Mucosa of rectum (tissue), 2 donors: ENCODE measurements around the gene RRAS.
"Not testable (repeated sequence)": the region's sequence is repeated elsewhere in the genome, so short reads cannot be mapped to it uniquely, and the experiment has no call there.

Source experiments
- H3K27ac ChIP-seq, 2 donors: one replicate each; pipeline ENCODE4 v1.7.0; 2013; ENCODE audit warnings: inconsistent platforms in 2 of 2, low read depth in 2 of 2, low read length in 2 of 2
- H3K27me3 ChIP-seq, 2 donors: one replicate each; pipeline ENCODE4 v1.7.0; 2013; ENCODE audit warnings: low read length in 2 of 2; ENCODE audit not compliant: control insufficient read depth in 2 of 2, insufficient read depth in 2 of 2
- H3K36me3 ChIP-seq, 2 donors: one replicate each; pipeline ENCODE4 v1.7.0; 2013; ENCODE audit warnings: low read length in 2 of 2; ENCODE audit not compliant: control insufficient read depth in 2 of 2, insufficient read depth in 2 of 2
- H3K4me1 ChIP-seq, 2 donors: one replicate each; pipeline ENCODE4 v1.7.0; 2013; ENCODE audit warnings: low read length in 2 of 2, mild to moderate bottlenecking in 1 of 2; ENCODE audit not compliant: control insufficient read depth in 2 of 2, insufficient read depth in 2 of 2
- H3K4me3 ChIP-seq, 2 donors: one replicate each; pipeline ENCODE4 v1.7.0; 2013; ENCODE audit warnings: low read length in 2 of 2
- H3K9ac ChIP-seq, 2 donors: one replicate each; pipeline ENCODE4 v1.7.0; 2013; ENCODE audit warnings: low read length in 2 of 2, low read depth in 1 of 2, mild to moderate bottlenecking in 1 of 2
- H3K9me3 ChIP-seq, 2 donors: one replicate each; pipeline ENCODE4 v1.7.0; 2013; ENCODE audit warnings: low read length in 2 of 2; ENCODE audit not compliant: control insufficient read depth in 2 of 2
- donor health status: healthy.
- donor health status: Normal muscosa, but diverticular disease.

RRAS gene

DNA sequence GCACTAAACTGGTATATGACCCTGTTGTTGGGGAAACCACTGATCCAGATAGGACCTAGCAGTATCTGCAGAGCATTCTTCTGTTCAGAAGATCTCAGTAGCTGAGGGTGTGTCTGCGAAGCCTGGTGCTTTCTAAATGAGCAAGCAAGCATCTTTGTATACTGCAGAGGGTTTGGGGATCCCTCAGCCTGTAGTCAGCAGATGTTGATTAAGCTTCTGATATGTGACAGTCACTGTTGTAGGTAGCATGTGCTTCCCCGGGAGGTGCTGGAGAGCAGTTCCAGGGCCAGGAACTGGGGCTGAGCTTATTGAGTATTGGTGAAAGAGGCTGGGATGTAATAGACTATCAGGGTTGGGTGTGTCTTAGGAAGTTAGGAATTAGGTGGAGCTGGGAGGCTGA lies 3.5 kb upstream of the RRAS start:
- no peaks in the 10 kb centered on the region for H3K27me3 ChIP-seq
- H3K9me3 ChIP-seq = no peaks in the 10 kb centered on the region
- H3K4me3 ChIP-seq = no peak overlapping the region
- H3K27ac ChIP-seq = no peak overlapping the region
- H3K4me1 ChIP-seq = peaks cover 30 to 31% of the 10 kb centered on the region in 2 donors
- H3K36me3 ChIP-seq = peaks cover 22 to 28% of the 10 kb centered on the region in 2 donors
- H3K9ac ChIP-seq = peak overlapping the region in 1 of 2 donors; percentile 2

DNA sequence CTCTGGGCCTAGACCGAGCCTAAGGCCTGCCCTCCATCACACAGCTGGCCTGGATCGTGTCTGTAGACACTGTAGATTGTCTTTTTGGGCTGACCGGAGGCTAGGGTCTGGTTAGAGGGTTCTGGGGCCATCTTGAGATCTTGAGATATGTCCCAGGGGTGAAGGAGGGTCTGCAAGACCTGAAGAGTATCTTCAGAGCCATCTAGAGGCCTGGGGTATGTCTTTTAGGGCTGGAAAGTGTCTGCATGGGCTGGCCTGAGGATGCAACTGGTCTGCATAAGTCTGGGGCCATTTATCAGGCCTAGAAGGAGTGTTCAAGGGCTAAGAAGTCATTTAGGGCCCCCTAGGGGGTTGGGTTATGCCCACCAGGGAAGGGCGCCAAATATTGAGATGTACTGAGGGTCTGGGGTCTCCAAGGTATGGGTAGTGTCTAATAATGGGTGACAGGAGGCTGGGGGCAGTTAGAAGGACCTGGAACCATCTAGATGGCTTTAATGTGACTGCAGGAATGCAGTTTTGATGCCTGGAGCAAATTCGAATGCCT lies 2.6 kb upstream of the RRAS start:
- no peaks in the 10 kb centered on the region for H3K9me3 ChIP-seq
- H3K27ac ChIP-seq = peak overlapping the region; percentile 90 to 99
- peak overlapping the region; percentile 87 to 98 for H3K9ac ChIP-seq
- no peaks in the 10 kb centered on the region for H3K27me3 ChIP-seq
- H3K4me1 ChIP-seq = peaks cover 33 to 38% of the 10 kb centered on the region in 2 donors
- H3K4me3 ChIP-seq = peak overlapping the region; percentile 73 to 98
- H3K36me3 ChIP-seq = peaks cover 21 to 28% of the 10 kb centered on the region in 2 donors

DNA sequence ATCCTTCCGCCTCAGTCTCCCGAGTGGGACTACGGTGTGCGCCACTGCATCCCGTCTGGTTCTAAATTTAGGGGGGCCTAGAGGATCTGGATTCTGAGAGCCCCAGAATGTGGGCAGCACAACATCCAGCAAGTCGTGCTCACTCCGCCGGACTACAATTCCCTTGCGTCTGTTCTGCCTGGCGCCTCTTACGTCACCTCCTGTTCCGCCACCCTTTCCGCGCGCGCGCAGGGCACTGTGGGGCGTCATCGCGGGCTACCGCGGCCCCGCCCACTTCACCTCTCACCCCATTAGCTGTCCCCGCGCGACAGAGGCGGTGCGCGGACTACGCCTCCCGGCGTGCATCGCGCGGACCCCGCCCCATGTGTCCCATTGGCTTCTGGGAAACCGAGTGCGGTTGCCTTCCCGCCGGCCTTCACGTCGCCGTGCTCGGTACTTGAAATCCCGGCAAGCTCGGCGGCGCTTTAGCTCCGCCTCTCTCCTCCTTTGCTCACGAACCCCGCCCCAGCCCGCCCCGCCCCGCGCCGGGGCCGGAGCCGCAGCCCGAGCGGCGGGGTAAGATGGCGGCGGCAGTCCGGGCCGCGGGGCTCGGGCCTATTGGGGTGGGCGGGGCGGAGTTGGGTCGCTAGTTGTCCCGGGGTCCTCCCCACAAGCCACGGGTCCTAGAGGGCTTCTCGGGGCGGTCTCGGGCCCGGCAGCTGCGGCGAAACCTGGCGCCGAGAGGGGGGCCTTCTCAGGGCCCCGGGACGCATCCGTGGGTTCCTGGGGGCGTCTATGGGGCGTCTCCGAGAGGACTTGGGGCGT lies 1.9 kb upstream of the RRAS start, which contains the start of gene SCAF1:
Gene SCAF1, plus strand, starts transcription at position 522 of the 804 bp plus-strand sequence. CDS start 2,818 bp downstream, outside the sequence.
- Histone ChIP-seq H3K9ac (peak within 1 kb of the TSS; percentile 94 to 99), H3K27ac (peak within 1 kb of the TSS; percentile 99 to 100), H3K9me3 (no peaks in the 10 kb centered on the region), H3K4me1 (peaks cover 33 to 38% of the 10 kb centered on the region in 2 donors), H3K36me3 (peaks cover 14 to 21% of the 10 kb centered on the region in 2 donors), H3K27me3 (no peaks in the 10 kb centered on the region), H3K4me3 (peak within 1 kb of the TSS; percentile 74 to 98)

DNA sequence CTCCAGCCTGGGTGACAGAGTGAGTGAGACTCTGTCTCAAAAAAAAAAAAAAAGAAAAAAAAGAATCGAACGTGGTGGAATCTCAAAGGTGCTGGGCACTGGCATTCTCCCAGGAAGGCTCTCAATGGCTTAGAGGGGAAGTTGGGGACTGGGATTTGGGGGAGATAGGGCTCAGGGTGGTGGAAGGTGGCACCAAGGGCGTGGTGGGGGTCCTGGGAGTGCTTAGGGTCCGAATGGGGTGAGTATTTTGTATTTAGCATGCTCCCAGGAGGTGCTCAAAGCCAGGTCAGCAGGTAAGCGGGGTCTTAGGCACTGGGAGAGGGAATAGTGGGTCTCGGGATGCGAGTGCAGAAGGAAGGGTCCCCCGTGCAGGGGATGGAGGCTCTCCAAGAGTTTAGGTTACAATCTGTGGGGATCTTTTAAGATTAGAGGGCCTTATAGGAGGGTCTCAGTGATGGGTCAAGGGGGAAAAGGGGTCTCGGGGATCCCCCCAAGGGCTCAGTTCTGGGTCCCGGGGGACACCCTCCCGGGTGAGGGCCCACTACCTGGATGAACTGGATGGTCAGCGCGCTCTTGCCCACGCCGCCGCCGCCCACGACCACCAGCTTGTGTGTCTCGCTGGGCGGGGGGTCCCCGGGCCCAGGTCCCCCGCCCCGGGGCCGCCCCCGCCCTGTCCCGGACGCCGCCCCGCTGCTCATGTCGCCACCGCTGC lies 386 bp downstream of the RRAS start:
- peaks cover 33 to 39% of the 10 kb centered on the region in 2 donors for H3K4me1 ChIP-seq
- H3K36me3 ChIP-seq = peaks cover 0 to 6% of the 10 kb centered on the region in 2 donors
- H3K27me3 ChIP-seq = no peaks in the 10 kb centered on the region
- H3K27ac ChIP-seq = peak overlapping the region; percentile 88 to 100
- H3K4me3 ChIP-seq = peak overlapping the region; percentile 57 to 84
- H3K9ac ChIP-seq = peak overlapping the region; percentile 84 to 94
- no peaks in the 10 kb centered on the region for H3K9me3 ChIP-seq

DNA sequence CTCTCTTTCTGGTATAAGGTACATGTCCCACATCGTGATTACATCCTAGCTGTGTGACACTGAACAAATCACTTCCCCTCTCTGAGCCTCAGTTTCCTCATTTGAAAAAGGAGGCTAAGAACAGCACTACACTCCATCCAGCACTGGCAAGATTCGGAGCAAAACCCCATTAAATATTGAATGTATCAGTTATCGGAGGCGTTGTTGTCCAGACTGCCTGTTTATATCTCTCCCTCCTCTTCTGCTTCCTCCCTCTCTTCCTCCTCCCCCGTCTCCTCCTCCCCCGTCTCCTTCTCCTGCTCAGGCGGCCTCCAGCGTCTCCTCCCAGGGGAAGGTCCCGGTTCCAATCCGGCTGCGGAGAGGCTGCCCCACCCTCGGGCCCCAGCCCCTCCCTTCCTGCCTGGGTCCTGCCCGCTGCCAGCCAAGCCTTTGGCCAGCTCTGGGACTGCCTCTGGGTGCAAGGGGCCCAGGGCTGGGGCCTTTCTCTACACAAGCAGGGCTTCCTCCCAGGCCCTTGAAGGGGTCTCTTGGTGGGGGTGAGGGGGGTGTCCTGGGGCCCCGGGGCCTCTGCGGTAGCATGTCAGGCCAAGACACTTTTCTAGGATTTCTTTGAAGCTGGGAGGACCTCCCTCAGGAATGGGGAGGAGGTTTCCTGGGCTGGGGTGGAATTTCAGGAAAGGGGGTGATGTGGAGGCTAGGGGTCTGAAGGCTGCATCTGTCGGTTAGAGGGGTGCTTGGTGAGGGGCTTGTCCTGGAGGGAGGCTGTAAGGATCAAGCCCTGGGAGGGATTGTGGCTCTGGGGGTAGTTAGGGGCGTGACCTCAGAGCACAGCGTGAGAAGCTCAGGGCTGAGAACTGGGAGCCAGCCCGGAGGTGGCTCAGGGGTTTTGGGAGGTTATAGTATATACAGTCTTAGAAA lies 1.9 kb downstream of the RRAS start:
- no peaks in the 10 kb centered on the region for H3K9me3 ChIP-seq
- H3K4me1 ChIP-seq = peaks cover 26 to 33% of the 10 kb centered on the region in 2 donors
- H3K36me3 ChIP-seq = peaks cover 0 to 6% of the 10 kb centered on the region in 2 donors
- H3K27ac ChIP-seq = peak overlapping the region; percentile 81 to 86
- H3K4me3 ChIP-seq = peak overlapping the region; percentile 51 to 84
- H3K27me3 ChIP-seq = no peaks in the 10 kb centered on the region
- peak overlapping the region; percentile 75 to 94 for H3K9ac ChIP-seq

DNA sequence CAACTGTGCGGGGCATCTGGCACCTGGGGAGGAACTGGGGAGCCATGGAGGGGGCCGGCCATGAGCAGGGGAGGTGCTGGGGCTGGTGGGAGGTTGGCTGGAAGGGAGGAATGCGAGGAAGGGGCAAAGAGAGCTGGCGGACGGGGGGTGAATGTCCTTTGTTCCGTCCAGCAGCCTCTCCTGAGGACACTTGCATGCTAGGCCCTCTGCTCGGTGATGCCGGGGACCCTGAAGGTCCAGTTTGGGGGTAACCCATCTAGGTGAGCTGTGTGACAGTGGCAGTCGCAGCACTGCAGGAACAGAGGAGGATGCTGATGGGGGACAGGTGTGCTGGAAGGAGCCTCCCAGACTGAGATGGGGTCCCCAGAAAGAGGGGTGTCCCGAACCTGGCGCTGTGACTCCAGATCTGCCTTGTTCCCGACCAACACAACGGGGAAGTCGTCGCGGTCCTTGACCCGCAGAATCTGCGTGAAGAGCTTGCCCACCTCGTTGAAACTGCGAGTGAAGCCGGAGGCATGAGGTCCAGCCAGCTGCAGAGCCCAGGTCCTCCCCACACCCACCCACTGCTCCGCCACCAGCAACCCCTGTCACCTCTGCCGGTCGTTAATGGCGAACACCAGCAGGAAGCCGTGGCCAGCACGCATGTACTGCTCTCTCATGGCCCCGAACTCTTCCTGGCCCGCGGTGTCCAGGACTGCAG lies 3.6 kb downstream of the RRAS start:
- Histone ChIP-seq H3K27me3 (no peaks in the 10 kb centered on the region), H3K27ac (no peak overlapping the region), H3K9me3 (no peaks in the 10 kb centered on the region), H3K36me3 (peaks cover 0 to 6% of the 10 kb centered on the region in 2 donors), H3K9ac (no peak overlapping the region), H3K4me1 (peaks cover 17 to 26% of the 10 kb centered on the region in 2 donors), H3K4me3 (no peak overlapping the region)

DNA sequence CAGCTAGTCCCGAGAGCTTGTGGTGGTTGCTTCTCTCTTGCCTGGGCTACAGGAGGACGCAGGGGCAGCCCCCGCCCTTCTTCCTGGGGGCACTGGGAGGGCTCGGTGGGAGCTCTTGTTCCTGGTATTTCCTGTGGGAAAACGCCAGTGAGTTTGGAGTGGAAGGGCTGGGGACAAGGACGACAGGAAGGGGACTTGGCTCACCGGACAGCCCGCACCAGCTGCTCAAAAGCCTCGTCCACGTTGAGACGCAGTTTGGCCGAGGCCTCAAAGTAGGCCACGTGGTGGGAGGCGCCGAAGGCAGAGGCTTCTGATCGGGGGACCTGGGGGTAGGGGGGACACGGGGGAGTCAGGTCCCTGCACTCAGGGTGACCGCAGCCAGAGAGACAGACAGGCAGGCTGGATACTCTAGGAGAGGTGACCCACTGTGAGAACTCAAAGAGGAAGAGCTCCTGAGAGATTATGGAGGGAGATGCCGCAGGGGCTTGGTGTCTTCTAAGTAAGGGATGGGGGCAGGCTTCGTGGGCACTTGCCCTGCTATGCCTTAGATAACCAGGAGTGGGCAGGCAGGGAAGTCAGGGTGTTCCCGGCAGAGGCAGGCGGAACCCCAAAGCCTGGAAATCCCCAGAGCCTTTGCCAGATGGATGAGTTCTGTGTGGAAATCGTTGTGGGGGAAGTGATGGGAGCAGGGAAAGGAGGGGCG lies 4.3 kb downstream of the RRAS start:
- no peaks in the 10 kb centered on the region for H3K9me3 ChIP-seq
- H3K9ac ChIP-seq = no peak overlapping the region
- H3K4me1 ChIP-seq = peaks cover 10 to 21% of the 10 kb centered on the region in 2 donors
- peaks cover 0 to 6% of the 10 kb centered on the region in 2 donors for H3K36me3 ChIP-seq
- no peak overlapping the region for H3K4me3 ChIP-seq
- no peak overlapping the region for H3K27ac ChIP-seq
- H3K27me3 ChIP-seq = no peaks in the 10 kb centered on the region

DNA sequence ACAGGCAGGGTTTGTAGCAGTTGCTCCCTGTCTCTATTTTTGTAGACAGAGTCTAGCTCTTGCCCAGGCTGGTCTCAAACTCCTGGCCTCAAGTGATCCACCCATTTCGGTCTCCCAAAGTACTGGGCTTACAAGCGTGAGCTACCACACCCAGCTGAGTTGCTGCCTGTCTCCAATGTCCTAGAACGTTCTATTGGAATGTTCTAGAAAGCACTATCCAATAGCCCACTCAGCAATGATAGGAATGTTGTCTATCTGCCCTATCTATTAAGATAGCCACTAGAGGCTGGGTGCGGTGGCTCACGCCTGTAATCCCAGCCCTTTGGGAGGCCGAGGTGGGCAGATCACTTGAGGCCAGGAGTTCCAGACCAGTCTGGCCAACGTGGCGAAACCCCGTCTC lies 6.7 kb downstream of the RRAS start:
- H3K4me3 ChIP-seq, H3K36me3 ChIP-seq, H3K9me3 ChIP-seq, H3K27ac ChIP-seq, H3K9ac ChIP-seq, H3K4me1 ChIP-seq, H3K27me3 ChIP-seq: not testable (repeated sequence)

DNA sequence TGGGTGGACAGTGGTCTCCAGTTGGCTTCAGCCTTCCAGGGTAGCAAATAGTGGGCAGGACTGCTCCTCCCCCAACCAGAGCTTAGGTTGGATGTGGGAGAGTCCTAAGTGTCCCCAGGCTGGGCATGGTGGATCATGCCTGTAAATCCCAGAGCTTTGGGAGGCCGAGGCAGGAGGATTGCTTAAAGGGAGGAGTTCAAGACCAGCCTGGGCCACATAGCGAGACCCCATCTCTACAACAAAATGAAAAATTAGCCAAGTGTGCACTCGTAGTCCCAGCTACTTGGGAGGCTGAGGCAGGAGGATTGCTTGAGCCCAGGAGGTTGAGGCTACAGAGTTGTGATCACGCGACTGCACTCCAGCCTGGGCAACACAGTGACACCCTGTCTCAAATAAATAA lies 7.4 kb downstream of the RRAS start:
- Histone ChIP-seq H3K4me3 (no peak overlapping the region), H3K9me3 (no peaks in the 10 kb centered on the region), H3K9ac (no peak overlapping the region), H3K27me3 (no peaks in the 10 kb centered on the region), H3K4me1 (peaks cover 0 to 2% of the 10 kb centered on the region in 2 donors), H3K27ac (no peak overlapping the region), H3K36me3 (peaks cover 0 to 6% of the 10 kb centered on the region in 2 donors)
